Measurements from ENCODE around the gene ARHGAP24. TPM values are rescaled to one million over a fixed set of nuclear protein-coding genes. Genes with fewer than 3 reads are reported as not detected.

Gene ARHGAP24
- total RNA-seq, 1 experiment from 2014 or later: 17.4 TPM

GRCh38 chr4:85979276-85979675, 504.3 kb downstream of the ARHGAP24 start:
- Histone ChIP-seq H3K4me3 (ENCODE audit: low read depth in 2 of 2, low read length in 2 of 2) (no peak overlapping the region), H3K4me1 (ENCODE audit: control insufficient read depth, insufficient read depth, low read length) (no peaks in the 10 kb centered on the region), H3K9me3 (ENCODE audit: control insufficient read depth, insufficient read depth, low read depth, low read length) (no peaks in the 10 kb centered on the region), H3K27ac (ENCODE audit: low read length) (no peak overlapping the region), H3K36me3 (ENCODE audit: control insufficient read depth, insufficient read depth, low read length) (no peaks in the 10 kb centered on the region), H3K27me3 (ENCODE audit: control insufficient read depth, insufficient read depth, low read length) (no peaks in the 10 kb centered on the region)
- BruUV-seq (replicated peaks): no TSS peak
- ATAC-seq: no peak
- intact Hi-C loops (cut with micrococcal nuclease; ENCODE audit: unreplicated experiment) (no loop called here), in situ Hi-C loops (cut with HindIII; ENCODE audit: low pct_unique_long_range_greater_than_20kb, low sequenced_read_pairs) (no loop called here)
- ChIA-PET POLR2A (no interaction called here), CTCF (no interaction called here)
- no peak for DNase-seq (ENCODE audit: low read depth, low spot score)
- TF ChIP-seq TCF7L2 (IDR thresholded peaks at IDR 0.05; ENCODE audit: low read depth, low read length) (no peak), SIN3A (IDR thresholded peaks at IDR 0.05; ENCODE audit: borderline replicate concordance, insufficient read depth, low read depth, low read length) (no peak), CTCF (IDR thresholded peaks at IDR 0.05) (no peak), REST (IDR thresholded peaks at IDR 0.05; ENCODE audit: insufficient read depth in 1 of 2, low read depth in 2 of 2, low read length in 1 of 2) (no peak), POLR2AphosphoS5 (IDR thresholded peaks at IDR 0.05; ENCODE audit: low read depth, low read length) (no peak)

- in situ Hi-C loops (cut with HindIII; ENCODE audit: low pct_unique_long_range_greater_than_20kb, low sequenced_read_pairs) (no loop called here), intact Hi-C loops (cut with micrococcal nuclease; ENCODE audit: unreplicated experiment) (no loop called here)
- Histone ChIP-seq H3K9me3 (ENCODE audit: control insufficient read depth, insufficient read depth, low read depth, low read length) (no peaks in the 10 kb centered on the region), H3K27me3 (ENCODE audit: control insufficient read depth, insufficient read depth, low read length) (no peaks in the 10 kb centered on the region), H3K4me3 (ENCODE audit: low read depth in 2 of 2, low read length in 2 of 2) (no peak overlapping the region), H3K4me1 (ENCODE audit: control insufficient read depth, insufficient read depth, low read length) (no peaks in the 10 kb centered on the region), H3K36me3 (ENCODE audit: control insufficient read depth, insufficient read depth, low read length) (no peaks in the 10 kb centered on the region), H3K27ac (ENCODE audit: low read length) (no peak overlapping the region)
- DNase-seq (ENCODE audit: low read depth, low spot score) (no peak), ATAC-seq (no peak)
- TF ChIP-seq CTCF (IDR thresholded peaks at IDR 0.05) (no peak), TCF7L2 (IDR thresholded peaks at IDR 0.05; ENCODE audit: low read depth, low read length) (no peak), POLR2AphosphoS5 (IDR thresholded peaks at IDR 0.05; ENCODE audit: low read depth, low read length) (no peak), SIN3A (IDR thresholded peaks at IDR 0.05; ENCODE audit: borderline replicate concordance, insufficient read depth, low read depth, low read length) (no peak), REST (IDR thresholded peaks at IDR 0.05; ENCODE audit: insufficient read depth in 1 of 2, low read depth in 2 of 2, low read length in 1 of 2) (no peak)
- ChIA-PET POLR2A (no interaction called here), CTCF (no interaction called here)
- BruUV-seq (replicated peaks): no TSS peak
These were observed 511.3 kb downstream of the ARHGAP24 start for GRCh38 chr4:85986266-85986665.
